ENCODE results near the gene DDO.

The DDO gene

GRCh38 chr6:110414669-110415068, 706 bp downstream of the DDO start (continued):
- TF ChIP-seq, protein P1, sequence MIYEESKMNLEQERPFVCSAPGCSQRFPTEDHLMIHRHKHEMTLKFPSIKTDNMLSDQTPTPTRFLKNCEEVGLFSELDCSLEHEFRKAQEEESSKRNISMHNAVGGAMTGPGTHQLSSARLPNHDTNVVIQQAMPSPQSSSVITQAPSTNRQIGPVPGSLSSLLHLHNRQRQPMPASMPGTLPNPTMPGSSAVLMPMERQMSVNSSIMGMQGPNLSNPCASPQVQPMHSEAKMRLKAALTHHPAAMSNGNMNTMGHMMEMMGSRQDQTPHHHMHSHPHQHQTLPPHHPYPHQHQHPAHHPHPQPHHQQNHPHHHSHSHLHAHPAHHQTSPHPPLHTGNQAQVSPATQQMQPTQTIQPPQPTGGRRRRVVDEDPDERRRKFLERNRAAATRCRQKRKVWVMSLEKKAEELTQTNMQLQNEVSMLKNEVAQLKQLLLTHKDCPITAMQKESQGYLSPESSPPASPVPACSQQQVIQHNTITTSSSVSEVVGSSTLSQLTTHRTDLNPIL (CRISPR knock-in tag; IDR thresholded peaks at IDR 0.05; ENCODE audit: low read depth), result no peak
- TF ChIP-seq ARNTL (CRISPR knock-in tag; IDR thresholded peaks at IDR 0.05; ENCODE audit: borderline replicate concordance, low read depth), result no peak

- ATAC-seq, result no peak
- no peak for TF ChIP-seq ARNTL (CRISPR knock-in tag; IDR thresholded peaks at IDR 0.05; ENCODE audit: borderline replicate concordance, low read depth)
- no peak for TF ChIP-seq ZC3H10 (CRISPR knock-in tag; IDR thresholded peaks at IDR 0.05)
- TF ChIP-seq CSDC2 (CRISPR knock-in tag; IDR thresholded peaks at IDR 0.05), result no peak
- no peak for TF ChIP-seq OSR1 (CRISPR knock-in tag; IDR thresholded peaks at IDR 0.05)
- TF ChIP-seq, protein P2, sequence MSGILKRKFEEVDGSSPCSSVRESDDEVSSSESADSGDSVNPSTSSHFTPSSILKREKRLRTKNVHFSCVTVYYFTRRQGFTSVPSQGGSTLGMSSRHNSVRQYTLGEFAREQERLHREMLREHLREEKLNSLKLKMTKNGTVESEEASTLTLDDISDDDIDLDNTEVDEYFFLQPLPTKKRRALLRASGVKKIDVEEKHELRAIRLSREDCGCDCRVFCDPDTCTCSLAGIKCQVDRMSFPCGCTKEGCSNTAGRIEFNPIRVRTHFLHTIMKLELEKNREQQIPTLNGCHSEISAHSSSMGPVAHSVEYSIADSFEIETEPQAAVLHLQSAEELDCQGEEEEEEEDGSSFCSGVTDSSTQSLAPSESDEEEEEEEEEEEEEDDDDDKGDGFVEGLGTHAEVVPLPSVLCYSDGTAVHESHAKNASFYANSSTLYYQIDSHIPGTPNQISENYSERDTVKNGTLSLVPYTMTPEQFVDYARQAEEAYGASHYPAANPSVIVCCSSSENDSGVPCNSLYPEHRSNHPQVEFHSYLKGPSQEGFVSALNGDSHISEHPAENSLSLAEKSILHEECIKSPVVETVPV (CRISPR knock-in tag; IDR thresholded peaks at IDR 0.05), result no peak
- TF ChIP-seq ZNF8 (CRISPR knock-in tag; IDR thresholded peaks at IDR 0.05), result no peak
- TF ChIP-seq ZNF70 (CRISPR knock-in tag; IDR thresholded peaks at IDR 0.05), result no peak
- TF ChIP-seq ZFP30 (CRISPR knock-in tag; IDR thresholded peaks at IDR 0.05), result no peak
- no peak for TF ChIP-seq TOX (CRISPR knock-in tag; IDR thresholded peaks at IDR 0.05; ENCODE audit: borderline replicate concordance)
- TF ChIP-seq GLIS3 (CRISPR knock-in tag; IDR thresholded peaks at IDR 0.05), result no peak
Observed at GRCh38 chr6:110412360-110412759, 3.0 kb downstream of the DDO start.

DNA sequence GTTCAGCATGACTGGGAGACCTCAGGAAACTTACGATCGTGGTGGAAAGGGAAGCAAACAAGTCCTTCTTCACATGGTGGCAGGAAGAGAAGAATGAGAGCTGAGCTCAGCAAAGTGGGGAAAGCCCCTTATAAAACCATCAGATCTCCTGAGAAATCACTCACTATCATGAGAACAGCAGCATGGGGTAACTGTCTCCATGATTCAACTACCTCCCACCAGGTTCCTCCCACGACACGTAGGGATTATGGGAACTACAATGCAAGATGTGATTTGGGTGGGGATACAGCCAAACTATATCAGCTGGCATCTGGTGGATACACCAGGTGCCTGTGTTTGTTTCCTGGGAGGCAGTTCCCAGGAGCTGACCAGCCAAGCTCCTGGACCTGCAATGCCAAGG, 4.9 kb downstream of the DDO start:
- no peak for TF ChIP-seq ZNF70 (CRISPR knock-in tag; IDR thresholded peaks at IDR 0.05)
- no peak for TF ChIP-seq POU6F1 (CRISPR knock-in tag; IDR thresholded peaks at IDR 0.05; ENCODE audit: borderline replicate concordance, low read depth)
- no peak for TF ChIP-seq PATZ1 (CRISPR knock-in tag; IDR thresholded peaks at IDR 0.05; ENCODE audit: borderline replicate concordance)
- no peak for TF ChIP-seq SNAI2 (CRISPR knock-in tag; IDR thresholded peaks at IDR 0.05)
- no peak for TF ChIP-seq ZNF8 (CRISPR knock-in tag; IDR thresholded peaks at IDR 0.05)
- TF ChIP-seq PPARA (CRISPR knock-in tag; IDR thresholded peaks at IDR 0.05; ENCODE audit: borderline replicate concordance), result no peak
- TF ChIP-seq, protein P1 (CRISPR knock-in tag; IDR thresholded peaks at IDR 0.05; ENCODE audit: low read depth), result no peak
- no peak for TF ChIP-seq RARB (CRISPR knock-in tag; IDR thresholded peaks at IDR 0.05)
- TF ChIP-seq ZFP3 (CRISPR knock-in tag; IDR thresholded peaks at IDR 0.05), result no peak
- TF ChIP-seq ZC3H10 (CRISPR knock-in tag; IDR thresholded peaks at IDR 0.05), result no peak
- TF ChIP-seq, protein P3, sequence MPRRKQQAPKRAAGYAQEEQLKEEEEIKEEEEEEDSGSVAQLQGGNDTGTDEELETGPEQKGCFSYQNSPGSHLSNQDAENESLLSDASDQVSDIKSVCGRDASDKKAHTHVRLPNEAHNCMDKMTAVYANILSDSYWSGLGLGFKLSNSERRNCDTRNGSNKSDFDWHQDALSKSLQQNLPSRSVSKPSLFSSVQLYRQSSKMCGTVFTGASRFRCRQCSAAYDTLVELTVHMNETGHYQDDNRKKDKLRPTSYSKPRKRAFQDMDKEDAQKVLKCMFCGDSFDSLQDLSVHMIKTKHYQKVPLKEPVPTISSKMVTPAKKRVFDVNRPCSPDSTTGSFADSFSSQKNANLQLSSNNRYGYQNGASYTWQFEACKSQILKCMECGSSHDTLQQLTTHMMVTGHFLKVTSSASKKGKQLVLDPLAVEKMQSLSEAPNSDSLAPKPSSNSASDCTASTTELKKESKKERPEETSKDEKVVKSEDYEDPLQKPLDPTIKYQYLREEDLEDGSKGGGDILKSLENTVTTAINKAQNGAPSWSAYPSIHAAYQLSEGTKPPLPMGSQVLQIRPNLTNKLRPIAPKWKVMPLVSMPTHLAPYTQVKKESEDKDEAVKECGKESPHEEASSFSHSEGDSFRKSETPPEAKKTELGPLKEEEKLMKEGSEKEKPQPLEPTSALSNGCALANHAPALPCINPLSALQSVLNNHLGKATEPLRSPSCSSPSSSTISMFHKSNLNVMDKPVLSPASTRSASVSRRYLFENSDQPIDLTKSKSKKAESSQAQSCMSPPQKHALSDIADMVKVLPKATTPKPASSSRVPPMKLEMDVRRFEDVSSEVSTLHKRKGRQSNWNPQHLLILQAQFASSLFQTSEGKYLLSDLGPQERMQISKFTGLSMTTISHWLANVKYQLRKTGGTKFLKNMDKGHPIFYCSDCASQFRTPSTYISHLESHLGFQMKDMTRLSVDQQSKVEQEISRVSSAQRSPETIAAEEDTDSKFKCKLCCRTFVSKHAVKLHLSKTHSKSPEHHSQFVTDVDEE (CRISPR knock-in tag; IDR thresholded peaks at IDR 0.05), result no peak
- TF ChIP-seq ZFP30 (CRISPR knock-in tag; IDR thresholded peaks at IDR 0.05), result no peak
- TF ChIP-seq ARNTL (CRISPR knock-in tag; IDR thresholded peaks at IDR 0.05; ENCODE audit: borderline replicate concordance, low read depth), result no peak
- no peak for TF ChIP-seq ESRRG (CRISPR knock-in tag; IDR thresholded peaks at IDR 0.05)
- ATAC-seq, result no peak

Data from SK-N-SH treated with all-trans-retinoic acid at 6 μM for 48 hours (cell line).